ENCODE measurements around the gene LIPC. TPM values are rescaled to one million over a fixed set of nuclear protein-coding genes. Genes with fewer than 3 reads are reported as not detected.

The LIPC gene
- total RNA-seq, 1 experiment from 2014 or later = 1.2 TPM

DNA sequence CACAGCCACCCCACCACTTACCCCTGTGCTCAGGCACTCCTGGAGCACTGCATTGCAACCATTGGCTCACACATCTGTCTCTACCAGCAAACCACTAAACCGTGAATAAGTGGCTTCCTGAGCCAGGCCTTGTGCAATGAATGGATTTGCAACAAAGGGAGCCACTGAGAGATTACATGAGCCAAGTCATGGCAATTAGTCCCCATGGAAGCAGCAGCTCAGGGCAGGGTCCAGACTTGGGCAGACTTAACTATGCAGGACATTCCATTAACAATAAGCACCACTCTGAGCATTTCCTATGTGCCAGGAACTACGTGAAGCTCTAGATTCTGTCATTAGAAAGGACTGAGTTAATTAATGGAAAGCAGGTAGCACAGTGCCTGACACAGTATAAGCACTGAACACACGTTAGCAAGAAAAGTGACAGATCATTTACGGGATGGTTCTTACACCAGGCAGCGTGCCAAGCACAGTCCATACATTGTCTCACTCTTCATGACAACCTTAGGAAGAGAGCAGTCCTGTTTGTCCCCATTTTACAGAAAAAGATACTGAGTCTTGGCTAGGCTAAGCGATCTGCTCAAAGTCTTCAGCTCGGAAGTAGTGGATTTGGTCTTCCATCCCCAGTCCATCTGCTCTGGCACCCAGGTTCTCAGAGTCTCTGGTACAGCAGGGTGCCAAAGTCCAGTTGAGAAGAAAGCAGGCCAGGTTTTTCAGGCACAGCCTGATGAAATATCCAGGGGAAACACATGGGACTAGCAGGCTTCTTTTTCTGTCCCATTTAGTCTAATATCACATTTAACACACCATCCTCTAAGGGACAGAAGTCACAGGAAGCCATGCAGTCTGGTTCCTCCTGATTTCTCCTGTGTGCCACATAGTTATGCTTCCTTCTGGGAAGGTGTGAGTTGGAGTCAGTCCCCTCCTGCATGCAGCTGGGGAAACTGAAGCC lies 44.1 kb downstream of the LIPC start:
- Histone ChIP-seq H3K27me3 (no peaks in the 10 kb centered on the region), H3K4me3 (no peak overlapping the region), H3K36me3 (no peaks in the 10 kb centered on the region), H3K27ac (peak overlapping the region; percentile 97), H3K4me1 (peaks cover 49% of the 10 kb centered on the region), H3K9me3 (replicated peaks) (no peaks in the 10 kb centered on the region)
- DNase-seq = peak; percentile 92 to 98

DNA sequence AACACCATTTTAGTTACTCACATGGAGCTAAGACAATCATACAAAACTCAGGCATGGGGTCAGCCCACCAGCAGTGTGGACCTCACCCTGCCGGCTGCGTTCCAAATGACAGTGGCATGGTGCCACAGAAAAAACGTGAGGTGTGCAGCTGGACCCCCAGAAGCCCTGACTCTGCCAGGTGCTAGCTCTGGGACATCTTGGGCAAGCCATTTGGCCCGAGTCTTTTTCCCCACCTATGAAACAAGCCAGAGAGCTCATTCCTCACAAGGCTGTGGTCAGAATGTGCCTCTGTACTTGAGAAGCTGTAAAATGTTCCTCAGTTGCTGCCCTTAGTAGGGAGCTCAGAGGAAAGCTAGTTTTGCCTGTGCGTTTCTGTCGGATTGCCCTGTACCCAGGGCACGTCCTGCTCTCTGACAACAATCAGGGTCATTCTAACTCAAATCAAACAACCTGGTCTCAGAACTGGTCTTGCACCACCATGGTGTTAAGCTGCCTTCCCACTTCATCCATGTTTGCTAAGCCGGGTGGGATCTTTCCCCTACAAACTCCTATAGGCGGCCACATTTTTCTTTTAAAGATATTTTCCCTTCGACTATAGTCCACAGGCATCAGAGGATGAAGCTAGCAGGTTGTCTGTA lies 44.9 kb downstream of the LIPC start:
- Histone ChIP-seq H3K9me3 (replicated peaks) (no peaks in the 10 kb centered on the region), H3K4me1 (peaks cover 48% of the 10 kb centered on the region), H3K27ac (peak overlapping the region; percentile 97), H3K27me3 (no peaks in the 10 kb centered on the region), H3K36me3 (no peaks in the 10 kb centered on the region), H3K4me3 (no peak overlapping the region)
- DNase-seq = no peak

DNA sequence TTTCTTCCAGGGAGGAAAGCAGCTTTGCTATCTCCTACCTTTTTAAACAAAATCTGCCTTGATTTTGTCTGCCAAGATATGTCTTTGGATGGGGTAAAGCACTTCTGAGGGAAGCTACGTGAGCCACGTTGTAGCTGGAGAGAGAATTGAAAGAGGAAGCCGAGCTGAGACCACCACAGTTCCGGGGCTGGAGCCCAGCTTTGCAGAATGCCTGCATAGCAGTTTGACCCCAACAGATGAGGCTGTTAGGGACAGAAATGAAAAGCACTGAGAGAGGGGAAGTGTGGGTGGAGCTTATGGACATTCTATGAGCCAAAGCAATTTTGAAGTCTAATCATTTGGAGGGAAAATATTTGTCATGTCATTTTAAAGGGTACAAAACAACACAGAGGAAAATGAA lies 45.4 kb downstream of the LIPC start:
- Histone ChIP-seq H3K4me1 (peaks cover 48% of the 10 kb centered on the region), H3K4me3 (no peak overlapping the region), H3K27me3 (no peaks in the 10 kb centered on the region), H3K36me3 (no peaks in the 10 kb centered on the region), H3K9me3 (replicated peaks) (no peaks in the 10 kb centered on the region), H3K27ac (peak overlapping the region; percentile 97)
- DNase-seq = peak in 1 of 2 experiments; percentile 39

DNA sequence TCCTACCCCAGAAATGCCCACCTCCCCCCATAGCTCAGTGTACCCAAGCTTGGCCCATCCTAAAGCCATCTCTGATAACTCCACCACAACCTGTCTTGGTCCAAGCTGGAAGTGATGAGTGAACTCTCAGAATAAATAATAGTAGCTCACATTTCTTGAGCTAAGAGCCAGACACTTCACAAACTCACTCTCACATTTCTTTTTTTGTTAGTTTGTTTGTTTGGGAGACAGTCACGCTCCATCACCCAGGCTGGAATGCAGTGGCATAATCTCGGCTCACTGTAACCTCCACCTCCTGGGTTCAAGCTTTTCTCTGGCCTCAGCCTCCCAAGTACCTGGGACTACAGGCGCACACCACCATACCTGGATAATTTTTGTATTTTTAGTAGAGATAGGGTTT lies 46.2 kb downstream of the LIPC start:
- no peak overlapping the region for H3K27ac ChIP-seq
- no peak for DNase-seq
- no peaks in the 10 kb centered on the region for H3K9me3 ChIP-seq (replicated peaks)
- H3K36me3 ChIP-seq = no peaks in the 10 kb centered on the region
- peaks cover 47% of the 10 kb centered on the region for H3K4me1 ChIP-seq
- H3K27me3 ChIP-seq = no peaks in the 10 kb centered on the region
- H3K4me3 ChIP-seq = no peak overlapping the region

DNA sequence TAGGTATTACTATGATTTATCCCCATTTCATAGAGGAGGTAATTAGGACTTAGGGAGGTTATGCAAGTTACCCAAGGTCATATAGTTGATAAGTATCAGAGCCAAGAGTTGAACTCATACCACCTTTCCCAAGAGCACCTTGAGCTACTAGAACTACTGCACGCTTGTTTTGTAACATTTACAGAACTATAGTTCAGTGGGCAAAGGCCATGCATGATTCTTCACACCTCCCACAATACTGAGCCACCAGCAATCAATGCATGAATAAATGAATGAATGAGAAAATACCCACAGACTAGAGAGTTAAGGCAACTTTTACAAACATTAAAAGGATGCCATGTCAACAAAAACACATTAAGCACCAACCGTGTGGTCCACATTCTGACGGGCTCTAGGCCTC lies 46.8 kb downstream of the LIPC start:
- no peak overlapping the region for H3K27ac ChIP-seq
- no peaks in the 10 kb centered on the region for H3K36me3 ChIP-seq
- no peaks in the 10 kb centered on the region for H3K9me3 ChIP-seq (replicated peaks)
- no peaks in the 10 kb centered on the region for H3K27me3 ChIP-seq
- H3K4me3 ChIP-seq = no peak overlapping the region
- peaks cover 47% of the 10 kb centered on the region for H3K4me1 ChIP-seq
- no peak for DNase-seq

DNA sequence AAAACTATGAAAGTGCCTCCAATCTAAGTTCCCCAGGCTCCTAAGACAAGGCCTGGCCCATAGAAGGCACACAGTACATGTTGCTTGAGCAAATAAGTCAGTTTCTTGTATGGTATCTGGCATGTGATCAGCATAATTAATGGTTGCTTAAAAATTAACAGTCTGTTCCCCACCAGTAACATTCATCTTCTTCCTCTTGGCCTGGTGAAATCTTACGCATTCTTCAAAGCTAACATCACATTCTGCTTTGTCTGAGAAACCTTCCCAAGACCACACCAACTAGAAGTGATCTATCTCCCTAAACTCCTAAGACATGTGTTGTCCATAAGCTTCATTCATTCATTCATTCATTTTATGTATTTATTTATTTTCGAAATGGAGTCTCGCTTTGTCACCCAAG lies 48.1 kb downstream of the LIPC start:
- H3K4me3 ChIP-seq = no peak overlapping the region
- H3K27ac ChIP-seq = no peak overlapping the region
- H3K9me3 ChIP-seq (replicated peaks) = no peaks in the 10 kb centered on the region
- H3K4me1 ChIP-seq = peaks cover 39% of the 10 kb centered on the region
- no peak for DNase-seq
- no peaks in the 10 kb centered on the region for H3K27me3 ChIP-seq
- no peaks in the 10 kb centered on the region for H3K36me3 ChIP-seq

DNA sequence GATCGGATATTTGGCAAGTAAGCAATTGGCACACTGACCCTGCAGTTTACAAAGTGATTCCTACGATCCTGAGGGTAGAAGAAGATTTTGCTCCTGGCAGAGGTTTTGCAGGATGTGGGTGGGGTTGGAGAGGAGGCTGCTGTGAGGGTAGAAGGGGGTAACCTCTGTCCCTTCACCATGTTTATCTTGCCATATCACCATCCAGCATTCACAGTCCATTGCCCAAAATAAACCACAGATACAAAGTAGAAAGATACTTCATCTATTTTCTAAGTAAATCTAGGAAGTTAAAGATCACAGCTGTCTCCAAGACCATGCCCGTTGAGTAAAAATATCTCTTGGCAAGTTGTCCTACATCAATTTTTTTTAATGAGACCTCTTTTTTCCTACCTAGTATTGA lies 51.6 kb downstream of the LIPC start:
- H3K4me3 ChIP-seq = no peak overlapping the region
- H3K27me3 ChIP-seq = no peaks in the 10 kb centered on the region
- peaks cover 12% of the 10 kb centered on the region for H3K4me1 ChIP-seq
- no peak overlapping the region for H3K27ac ChIP-seq
- no peaks in the 10 kb centered on the region for H3K36me3 ChIP-seq
- no peaks in the 10 kb centered on the region for H3K9me3 ChIP-seq (replicated peaks)
- DNase-seq = no peak

DNA sequence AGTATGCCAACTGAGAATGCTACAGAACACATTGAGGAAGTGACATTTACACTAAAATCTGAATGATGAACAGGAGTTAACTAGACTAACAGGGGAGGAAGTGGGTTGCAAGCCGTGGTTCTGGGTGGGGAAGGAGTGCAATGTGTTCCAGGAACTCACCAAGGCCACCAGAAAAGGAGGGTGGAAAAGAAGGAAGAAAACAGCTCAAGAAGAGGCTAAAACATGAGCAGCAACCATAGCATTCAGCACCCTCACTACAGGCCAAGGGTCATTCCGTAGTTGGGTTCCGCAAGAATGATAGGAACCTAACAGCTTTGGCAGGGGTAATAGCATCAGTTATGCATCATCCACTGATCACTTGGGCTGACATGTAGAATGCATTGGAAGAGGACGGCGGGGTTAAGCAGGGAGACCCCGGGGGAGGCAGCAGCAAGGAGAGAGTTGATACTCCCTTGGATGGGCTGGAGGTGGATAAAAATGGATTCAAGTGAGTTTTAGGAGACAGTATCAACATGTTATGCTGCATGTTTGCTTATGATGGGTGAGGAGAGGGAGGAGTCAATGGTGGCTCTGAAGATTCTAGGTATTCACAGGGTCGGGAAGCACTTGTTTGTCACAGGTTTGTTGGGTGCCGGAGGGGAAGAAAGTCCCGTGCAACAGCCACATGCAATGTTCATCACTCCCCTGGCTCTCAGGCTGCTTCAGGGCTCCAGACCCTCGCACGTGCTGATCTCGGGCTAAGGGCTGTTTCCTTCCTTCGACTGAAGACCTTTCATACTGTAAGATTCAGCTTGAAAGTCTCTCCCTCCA lies 53.2 kb downstream of the LIPC start:
- H3K4me3 ChIP-seq = no peak overlapping the region
- H3K27me3 ChIP-seq = no peaks in the 10 kb centered on the region
- no peaks in the 10 kb centered on the region; the same call in 1 of the 2 replicates for H3K9me3 ChIP-seq (replicated peaks)
- DNase-seq = no peak
- H3K4me1 ChIP-seq = peaks cover 12% of the 10 kb centered on the region
- H3K27ac ChIP-seq = no peak overlapping the region
- no peaks in the 10 kb centered on the region for H3K36me3 ChIP-seq

DNA sequence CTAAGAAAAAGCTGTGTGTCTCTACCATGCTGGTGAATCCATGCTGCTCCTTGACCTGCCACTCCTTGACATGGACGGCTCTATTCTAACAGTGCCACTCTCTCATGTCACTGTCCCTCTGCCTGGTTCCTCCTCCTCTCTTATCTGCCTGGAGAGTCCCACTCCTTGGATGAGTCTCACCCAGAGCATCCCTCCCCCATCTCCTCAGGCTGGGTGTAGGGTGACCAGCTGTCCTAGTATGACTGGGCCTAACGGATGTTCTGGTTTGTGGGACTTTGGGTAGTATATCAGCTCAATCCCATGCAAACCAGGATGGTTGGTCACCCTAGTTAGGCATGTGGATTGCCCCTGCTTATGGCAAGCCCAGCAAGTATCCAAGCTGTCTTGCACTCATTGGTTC lies 54.3 kb downstream of the LIPC start:
- H3K4me3 ChIP-seq = no peak overlapping the region
- peaks cover 12% of the 10 kb centered on the region for H3K4me1 ChIP-seq
- H3K27ac ChIP-seq = no peak overlapping the region
- no peaks in the 10 kb centered on the region; the same call in 1 of the 2 replicates for H3K9me3 ChIP-seq (replicated peaks)
- DNase-seq = no peak
- H3K36me3 ChIP-seq = no peaks in the 10 kb centered on the region
- no peaks in the 10 kb centered on the region for H3K27me3 ChIP-seq

DNA sequence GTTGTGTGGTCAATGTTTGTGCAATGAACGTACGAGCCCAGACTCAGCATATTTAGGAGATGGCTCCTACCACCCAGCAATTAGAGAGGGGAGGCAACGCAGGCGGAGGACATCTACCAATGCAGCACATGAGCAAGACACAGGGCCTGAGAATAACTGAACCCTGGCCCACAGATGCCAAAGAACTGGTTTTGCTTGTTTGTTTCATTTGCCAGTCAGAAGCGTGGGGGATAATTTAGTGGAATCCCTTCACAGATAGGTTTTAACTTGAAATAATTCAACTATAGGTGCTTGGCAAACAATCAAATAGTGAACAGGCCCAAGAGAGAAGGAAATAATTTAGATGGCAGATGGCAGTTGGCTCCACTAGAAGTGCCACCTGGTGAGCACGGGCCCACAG lies 54.8 kb downstream of the LIPC start:
- H3K27me3 ChIP-seq = no peaks in the 10 kb centered on the region
- no peak overlapping the region for H3K4me3 ChIP-seq
- peaks cover 17% of the 10 kb centered on the region for H3K4me1 ChIP-seq
- H3K36me3 ChIP-seq = no peaks in the 10 kb centered on the region
- H3K27ac ChIP-seq = no peak overlapping the region
- DNase-seq = no peak
- H3K9me3 ChIP-seq (replicated peaks) = no peaks in the 10 kb centered on the region; the same call in 1 of the 2 replicates

DNA sequence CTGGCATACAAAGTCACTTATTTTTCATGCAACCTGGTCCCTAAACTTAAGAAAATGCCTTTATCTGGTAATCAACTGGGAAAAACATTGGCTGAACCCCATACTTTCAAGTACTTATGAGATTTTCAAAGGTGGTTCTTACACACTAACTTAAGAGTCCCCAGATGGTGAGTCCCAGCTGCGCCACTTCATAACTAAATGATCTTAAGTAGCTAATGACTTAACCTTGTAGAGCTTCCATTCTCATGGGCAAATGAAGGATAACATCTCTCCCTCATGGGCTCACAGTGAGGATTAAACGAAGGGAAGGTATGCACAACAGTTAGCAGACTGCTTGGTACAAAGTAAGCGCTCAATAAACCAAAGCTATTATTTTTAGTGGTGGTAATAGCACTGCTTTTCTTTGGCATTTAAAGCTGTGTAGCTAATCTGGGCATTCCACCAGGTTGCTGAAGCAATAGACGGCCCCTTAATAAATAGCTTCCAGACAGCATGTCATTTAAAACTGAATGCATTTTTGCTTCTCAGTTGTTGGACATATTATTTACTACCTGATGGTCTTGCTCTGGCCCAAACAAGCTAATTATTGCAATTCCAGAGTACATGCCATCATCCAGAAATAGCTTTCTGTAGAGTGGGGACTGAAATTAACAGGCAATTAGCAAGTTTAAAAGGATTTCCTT lies 55.4 kb downstream of the LIPC start:
- DNase-seq = no peak
- no peak overlapping the region for H3K27ac ChIP-seq

DNA sequence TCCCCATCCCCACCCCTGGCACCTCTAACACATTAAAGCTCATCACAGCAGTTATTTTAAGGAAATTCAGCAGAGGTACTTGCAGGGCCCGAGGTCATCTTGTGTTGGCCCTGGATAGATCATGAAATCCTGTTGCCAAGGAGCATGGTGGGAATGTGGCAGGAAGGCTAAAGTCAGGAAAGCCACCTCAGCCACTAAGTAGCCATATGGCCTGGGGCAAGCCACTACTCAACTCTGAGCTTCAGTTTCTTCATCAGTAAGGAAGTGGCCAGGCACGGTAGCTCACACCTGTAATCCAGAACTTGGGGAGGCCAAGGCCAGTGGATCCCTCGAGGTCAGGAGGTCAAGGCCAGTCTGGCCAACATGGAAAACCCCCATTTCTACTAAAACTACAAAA lies 55.9 kb downstream of the LIPC start:
- H3K27ac ChIP-seq = no peak overlapping the region
- DNase-seq = no peak
- H3K4me3 ChIP-seq = no peak overlapping the region
- H3K36me3 ChIP-seq = no peaks in the 10 kb centered on the region
- H3K27me3 ChIP-seq = no peaks in the 10 kb centered on the region
- H3K4me1 ChIP-seq = peaks cover 29% of the 10 kb centered on the region
- no peaks in the 10 kb centered on the region; the same call in 1 of the 2 replicates for H3K9me3 ChIP-seq (replicated peaks)

More for the DNA sequence above, 55.4 kb downstream of the LIPC start:
- Histone ChIP-seq H3K4me3 (no peak overlapping the region), H3K27me3 (no peaks in the 10 kb centered on the region), H3K9me3 (replicated peaks) (no peaks in the 10 kb centered on the region; the same call in 1 of the 2 replicates), H3K36me3 (no peaks in the 10 kb centered on the region), H3K4me1 (peaks cover 23% of the 10 kb centered on the region)

DNA sequence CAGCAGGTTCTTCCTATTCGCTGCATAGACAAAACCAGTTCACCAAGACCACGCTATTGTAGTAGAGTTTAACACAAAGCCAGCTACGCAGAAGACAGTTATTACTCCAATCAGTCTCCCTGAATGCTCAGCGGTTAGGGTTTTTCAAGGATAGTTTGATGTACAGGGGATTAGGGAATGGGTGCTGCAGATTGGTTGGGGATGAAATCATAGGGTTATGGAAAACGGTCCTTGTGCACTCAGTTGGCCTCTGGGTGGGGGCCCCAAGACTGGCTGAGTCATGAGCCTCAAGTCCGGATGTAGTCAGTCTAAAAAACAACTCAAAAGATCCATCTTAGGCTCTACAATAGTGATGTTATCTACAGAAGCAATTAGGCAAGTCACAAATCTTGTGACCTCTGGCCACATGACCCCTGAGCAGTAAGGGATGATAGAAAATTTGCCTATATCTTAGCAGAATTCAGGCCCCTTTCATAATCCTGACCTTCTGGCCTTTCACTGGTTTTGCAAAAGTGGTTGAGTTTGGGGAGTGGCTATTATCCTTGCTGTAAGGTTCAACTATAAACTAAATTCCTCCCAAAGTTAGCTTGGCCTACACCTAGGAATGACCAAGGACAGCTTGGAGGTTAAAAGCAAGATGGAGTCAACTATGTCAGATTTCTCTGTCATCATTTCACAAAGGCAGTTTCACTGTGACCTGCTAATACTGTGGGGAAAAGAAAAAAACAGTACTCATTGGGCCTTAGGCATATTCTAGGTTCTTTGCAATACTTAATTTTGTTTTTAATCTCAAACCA lies 57.7 kb downstream of the LIPC start:
- DNase-seq = no peak
- Histone ChIP-seq H3K27me3 (no peaks in the 10 kb centered on the region), H3K27ac (no peak overlapping the region), H3K9me3 (replicated peaks) (peaks cover 1% of the 10 kb centered on the region; the same call in 1 of the 2 replicates), H3K4me1 (peaks cover 25% of the 10 kb centered on the region), H3K4me3 (no peak overlapping the region), H3K36me3 (no peaks in the 10 kb centered on the region)

All from SJCRH30 (cell line).